Thymus (tissue), 11 donors: ENCODE results near the gene CCDC159. TPM values are rescaled to one million over a fixed set of nuclear protein-coding genes. Genes with fewer than 3 reads are reported as not detected.
"Not testable (repeated sequence)": the region's sequence is repeated elsewhere in the genome, so short reads cannot be mapped to it uniquely, and the experiment has no call there.

ENCODE experiments used
- DNase-seq, 9 donors: peaks; one replicate each; pipeline ENCODE4 v3.0.0-alpha.2; 2013; ENCODE audit warnings: low spot score in 9 of 9, low read depth in 6 of 9, missing footprints in 1 of 9
- H3K27ac ChIP-seq, 2 donors: one replicate each; pipeline ENCODE4 v1.5.1; 2013; ENCODE audit warnings: control low read depth in 1 of 2, low read depth in 1 of 2, low read length in 1 of 2, mild to moderate bottlenecking in 1 of 2, moderate library complexity in 1 of 2
- H3K27me3 ChIP-seq, 2 donors: one replicate each; pipeline ENCODE4 v1.5.1; 2013; ENCODE audit warnings: low read length in 1 of 2; ENCODE audit not compliant: control insufficient read depth in 2 of 2, insufficient read depth in 1 of 2
- H3K36me3 ChIP-seq, 2 donors: one replicate each; pipeline ENCODE4 v1.5.1; 2013; ENCODE audit warnings: low read length in 1 of 2, mild to moderate bottlenecking in 1 of 2, moderate library complexity in 1 of 2; ENCODE audit not compliant: control insufficient read depth in 2 of 2, insufficient read depth in 2 of 2
- H3K4me1 ChIP-seq, 2 donors: one replicate each; pipeline ENCODE4 v1.5.1; 2013; ENCODE audit warnings: low read length in 2 of 2; ENCODE audit not compliant: control insufficient read depth in 2 of 2, insufficient read depth in 2 of 2
- H3K4me3 ChIP-seq, 2 donors: one replicate each; pipeline ENCODE4 v1.5.1; 2013; ENCODE audit warnings: low read length in 2 of 2, control low read depth in 1 of 2, mild to moderate bottlenecking in 1 of 2
- H3K9me3 ChIP-seq, 2 donors: one replicate each; pipeline ENCODE4 v1.5.1; 2013; ENCODE audit warnings: low read length in 1 of 2, mild to moderate bottlenecking in 1 of 2; ENCODE audit not compliant: control insufficient read depth in 2 of 2, insufficient read depth in 1 of 2
- WGBS: extraction: QIAGEN DNeasy Blood & Tissue Kit; methylation state at CpG from one replicate; pipeline ENCODE4 v1.1.7; 2013; 5-methylcytosine and 5-hydroxymethylcytosine counted together
- polyA plus RNA-seq: library from polyadenylated mRNA; stranded (reverse); fragments of 200-250 nt; gene quantifications from one replicate; pipeline ENCODE4 v1.2.3, GENCODE V29; 2013
- total RNA-seq: library from RNA; stranded (reverse); fragments of 120-200 nt; gene quantifications from one replicate; pipeline ENCODE4 v1.2.4, GENCODE V29; 2013
- donor health status: healthy.

CCDC159 gene
- total and polyA plus RNA-seq, 2 donors, result 9.4 to 56.9 TPM

DNA sequence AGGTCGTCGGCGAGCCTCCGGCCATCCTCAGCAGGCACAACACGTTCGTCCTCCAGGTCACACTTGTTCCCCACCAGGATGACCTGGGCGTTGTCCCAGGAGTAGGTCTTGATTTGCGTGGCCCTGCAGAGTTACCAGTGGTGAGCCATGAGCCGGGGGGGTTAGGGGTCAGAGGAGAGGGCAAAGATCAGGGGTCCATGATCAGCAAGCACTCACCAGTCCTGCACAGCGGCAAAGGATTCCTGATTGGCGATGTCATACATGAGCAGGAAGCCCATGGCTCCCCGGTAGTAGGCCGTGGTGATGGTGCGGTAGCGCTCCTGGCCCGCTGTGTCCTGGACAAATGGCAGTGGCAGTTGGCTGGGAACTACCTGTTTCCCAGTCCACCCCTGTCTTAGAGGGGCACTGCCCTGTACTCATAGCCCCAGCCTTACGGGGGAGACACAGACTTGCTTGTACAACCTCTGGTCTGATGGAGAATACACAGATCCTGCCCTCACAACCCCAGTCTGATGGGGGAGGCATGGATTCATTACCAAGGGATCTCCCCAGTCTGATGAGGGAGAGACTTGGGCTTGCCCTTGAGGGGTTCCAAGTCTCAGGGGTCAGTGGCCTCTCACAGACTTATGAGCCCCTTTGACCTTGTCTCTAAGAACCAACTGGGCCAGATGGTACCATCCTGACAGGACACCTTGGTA lies 10.7 kb upstream of the CCDC159 start:
- no peak for DNase-seq
- H3K4me3 ChIP-seq, result no peak overlapping the region
- peaks cover 25 to 30% of the 10 kb centered on the region in 2 donors for H3K36me3 ChIP-seq
- H3K27me3 ChIP-seq, result no peaks in the 10 kb centered on the region
- H3K4me1 ChIP-seq, result peaks cover 4 to 33% of the 10 kb centered on the region in 2 donors
- WGBS, result 97% methylated on average over 17 of the region's 17 CpGs
- H3K9me3 ChIP-seq, result peaks cover 0 to 7% of the 10 kb centered on the region in 2 donors
- H3K27ac ChIP-seq, result no peak overlapping the region

DNA sequence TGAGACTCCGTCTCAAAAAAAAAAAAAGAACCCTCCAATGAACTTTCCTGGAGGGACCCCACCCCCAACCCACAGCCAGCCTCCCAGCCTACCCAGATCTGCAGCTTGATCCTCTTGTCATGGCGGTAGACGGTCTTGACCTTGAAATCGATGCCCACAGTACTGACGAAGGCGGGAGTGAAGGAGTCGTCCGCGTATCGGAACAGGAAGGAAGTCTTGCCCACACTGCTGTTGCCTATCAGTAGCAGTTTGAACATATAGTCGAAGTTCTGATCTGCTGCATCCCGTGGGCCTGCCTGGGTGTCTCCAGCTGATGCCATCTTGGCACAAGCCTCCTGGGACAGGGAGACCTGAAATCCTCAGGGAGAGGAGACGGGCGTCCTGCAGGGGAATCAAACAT lies 9.2 kb upstream of the CCDC159 start:
- Histone ChIP-seq H3K27me3 (no peaks in the 10 kb centered on the region), H3K27ac (no peak overlapping the region), H3K9me3 (peaks cover 0 to 12% of the 10 kb centered on the region in 2 donors), H3K36me3 (peaks cover 23 to 33% of the 10 kb centered on the region in 2 donors), H3K4me3 (no peak overlapping the region), H3K4me1 (peaks cover 4 to 33% of the 10 kb centered on the region in 2 donors)
- WGBS, result 44% methylated on average over 14 of the region's 14 CpGs
- DNase-seq, result no peak

DNA sequence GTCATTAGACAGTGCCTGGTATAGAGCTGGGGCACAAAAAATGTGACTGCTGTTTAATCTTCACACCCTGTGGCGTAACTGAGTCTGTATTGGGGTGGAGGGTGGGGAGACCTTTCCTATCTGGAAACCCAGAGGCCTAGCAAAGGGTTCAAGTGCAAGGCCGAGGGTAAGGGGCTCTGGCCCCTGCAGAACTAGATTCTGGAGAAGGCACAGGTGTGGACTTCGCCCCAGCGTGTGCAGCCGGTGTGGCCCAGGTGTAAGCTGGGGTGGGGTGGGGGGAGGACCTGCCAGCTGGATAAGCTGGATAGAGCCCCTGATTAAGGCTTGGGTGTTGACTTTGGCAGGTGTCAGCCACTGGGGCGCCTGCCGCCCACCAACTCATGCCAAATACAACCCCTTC lies 8.2 kb upstream of the CCDC159 start:
- peaks cover 17 to 26% of the 10 kb centered on the region in 2 donors for H3K36me3 ChIP-seq
- H3K9me3 ChIP-seq, result peaks cover 0 to 12% of the 10 kb centered on the region in 2 donors
- peak overlapping the region in 1 of 2 donors; percentile 81 for H3K27ac ChIP-seq
- H3K4me1 ChIP-seq, result peaks cover 4 to 33% of the 10 kb centered on the region in 2 donors
- no peaks in the 10 kb centered on the region for H3K27me3 ChIP-seq
- WGBS, result 86% methylated on average over 7 of the region's 7 CpGs
- H3K4me3 ChIP-seq, result peak overlapping the region in 1 of 2 donors; percentile 73
- DNase-seq, result peak in 1 of 9 donors; percentile 31

DNA sequence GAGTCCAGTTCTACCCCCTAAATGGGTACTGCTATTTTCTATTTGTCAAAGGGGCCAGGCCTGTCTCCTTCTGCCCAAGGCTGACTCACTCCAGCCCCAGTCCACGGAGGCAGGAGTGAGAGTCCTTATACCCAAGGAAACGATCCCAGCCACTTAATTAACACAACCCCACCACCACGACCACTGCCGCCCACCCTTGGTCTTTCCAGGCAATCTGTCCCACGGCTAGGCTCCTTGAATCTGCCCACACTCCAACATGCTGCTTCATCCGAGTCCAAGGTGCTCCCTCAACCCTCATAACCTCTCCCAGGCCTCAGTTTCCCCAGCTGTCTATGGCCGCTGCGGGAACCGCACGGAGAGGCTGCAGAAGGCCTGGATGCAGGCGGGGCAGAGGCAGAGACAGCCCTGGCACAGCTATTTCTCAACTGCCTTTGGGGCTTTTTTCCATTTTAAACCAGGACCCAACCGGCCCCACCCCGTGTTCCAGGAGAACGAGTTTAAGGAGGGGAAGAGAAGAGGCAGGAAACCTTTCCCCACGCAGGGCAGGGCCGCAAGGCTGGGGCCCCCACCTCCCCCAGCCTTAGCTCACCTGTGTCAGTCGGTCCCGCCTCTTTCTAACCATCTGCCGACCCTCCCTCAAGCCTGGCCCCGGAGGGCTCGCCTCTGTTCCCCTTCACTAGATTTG lies 7.6 kb upstream of the CCDC159 start:
- Histone ChIP-seq H3K27ac (peak overlapping the region; percentile 81 to 85), H3K4me1 (peaks cover 4 to 33% of the 10 kb centered on the region in 2 donors), H3K4me3 (peak overlapping the region; percentile 63 to 73), H3K9me3 (peaks cover 0 to 12% of the 10 kb centered on the region in 2 donors), H3K27me3 (no peaks in the 10 kb centered on the region), H3K36me3 (peaks cover 13 to 26% of the 10 kb centered on the region in 2 donors)
- WGBS, result 43% methylated on average over 21 of the region's 21 CpGs
- no peak for DNase-seq

DNA sequence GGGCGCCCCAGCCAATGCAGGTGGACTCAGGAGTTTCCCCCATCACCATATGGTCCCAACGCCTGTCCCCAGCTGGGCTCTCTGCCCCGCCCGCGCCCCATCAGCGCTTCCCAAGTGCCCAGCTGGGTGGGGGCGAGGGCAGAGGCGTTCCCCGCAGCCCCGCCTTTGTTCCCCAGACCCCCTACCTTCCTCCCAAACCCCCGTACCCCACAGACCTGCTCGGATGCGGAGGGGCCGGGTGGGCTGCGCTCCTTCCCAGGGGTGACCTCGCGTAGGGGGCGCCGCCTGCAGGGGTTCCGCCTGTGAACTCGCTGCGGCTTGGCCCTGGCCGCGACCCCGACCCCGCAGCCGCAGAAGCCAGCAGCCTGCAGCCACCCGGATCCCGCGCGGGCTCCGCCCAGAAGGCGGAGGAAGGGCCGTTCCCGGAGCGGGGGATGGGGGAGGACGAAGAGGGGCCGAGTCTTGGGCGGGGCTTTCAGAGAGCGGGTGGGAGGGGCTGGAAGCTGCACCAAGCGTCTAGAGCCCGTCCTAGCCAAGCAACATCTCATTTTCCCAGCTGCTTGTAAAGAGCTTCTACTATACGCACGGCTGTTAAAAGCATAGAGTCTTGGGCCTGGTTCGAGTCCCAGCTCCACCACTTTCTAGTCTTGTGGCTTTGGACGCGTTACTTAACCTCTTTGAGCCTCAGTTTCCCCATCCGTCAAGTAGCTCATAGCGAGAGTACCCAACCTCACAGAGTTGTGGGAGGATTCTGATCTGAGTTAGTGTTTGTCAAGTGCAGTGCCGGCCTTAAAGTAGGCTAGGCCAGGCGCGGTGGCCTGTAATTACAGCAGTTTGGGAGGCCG lies 6.8 kb upstream of the CCDC159 start, which contains the start of gene RAB3D:
RAB3D (minus strand) TSS at position 404 of the 845 bp plus-strand sequence. CDS start 2,258 bp downstream, outside the sequence.
- peak in 8 of 9 donors; percentile 67 to 92 (median 86) for DNase-seq
- no peaks in the 10 kb centered on the region for H3K27me3 ChIP-seq
- peak within 1 kb of the TSS; percentile 81 to 85 for H3K27ac ChIP-seq
- H3K36me3 ChIP-seq, result peaks cover 13 to 26% of the 10 kb centered on the region in 2 donors
- peaks cover 0 to 12% of the 10 kb centered on the region in 2 donors for H3K9me3 ChIP-seq
- peak within 1 kb of the TSS; percentile 63 to 73 for H3K4me3 ChIP-seq
- H3K4me1 ChIP-seq, result peaks cover 4 to 38% of the 10 kb centered on the region in 2 donors
- 8% methylated on average over 53 of the region's 53 CpGs for WGBS

DNA sequence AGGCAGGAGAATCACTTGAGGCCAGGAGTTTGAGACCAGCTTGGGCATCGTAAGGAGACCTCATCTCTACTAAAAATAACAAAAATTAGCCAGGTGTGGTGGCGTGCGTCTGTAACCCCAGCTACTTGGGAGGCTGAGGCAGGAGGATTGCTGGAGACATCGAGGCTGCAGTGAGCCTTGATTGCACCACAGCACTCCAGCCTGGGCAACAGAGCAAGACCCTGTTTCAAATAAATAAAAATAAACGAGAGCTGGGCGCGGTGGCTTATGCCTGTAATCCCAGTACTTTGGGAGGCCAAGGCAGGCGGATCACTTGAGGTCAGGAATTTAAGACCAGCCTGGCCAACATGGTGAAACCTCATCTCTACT lies 6.2 kb upstream of the CCDC159 start:
- peaks cover 8 to 24% of the 10 kb centered on the region in 2 donors for H3K36me3 ChIP-seq
- WGBS, result 93% methylated on average over 8 of the region's 8 CpGs
- peak overlapping the region in 1 of 2 donors; percentile 81 for H3K27ac ChIP-seq
- peak overlapping the region; percentile 63 to 73 for H3K4me3 ChIP-seq
- DNase-seq, H3K27me3 ChIP-seq: not testable (repeated sequence)
- H3K9me3 ChIP-seq, result peaks cover 0 to 11% of the 10 kb centered on the region in 2 donors
- peaks cover 4 to 43% of the 10 kb centered on the region in 2 donors for H3K4me1 ChIP-seq

DNA sequence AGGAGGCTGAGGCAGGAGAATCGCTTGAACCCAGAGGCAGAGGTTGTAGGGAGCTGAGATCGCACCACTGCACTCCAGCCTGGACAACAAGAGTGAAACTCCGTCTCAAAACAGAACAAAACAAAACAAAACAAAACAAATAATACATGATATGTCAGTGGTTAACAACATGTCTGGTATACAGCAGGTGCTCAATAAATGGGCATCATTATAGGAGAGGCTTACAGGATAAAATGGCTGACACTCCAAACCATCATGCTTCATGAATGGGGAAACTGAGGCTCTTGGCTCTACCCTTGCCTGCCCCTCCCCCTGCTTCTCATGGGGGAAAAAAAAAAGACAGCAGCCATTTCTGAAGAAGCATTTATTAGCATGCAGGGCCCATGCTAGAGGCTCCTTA lies 3.9 kb upstream of the CCDC159 start:
- Histone ChIP-seq H3K36me3 (peaks cover 0 to 10% of the 10 kb centered on the region in 2 donors), H3K4me3 (no peak overlapping the region), H3K9me3 (peaks cover 0 to 11% of the 10 kb centered on the region in 2 donors), H3K4me1 (peaks cover 16 to 55% of the 10 kb centered on the region in 2 donors), H3K27ac (no peak overlapping the region), H3K27me3 (no peaks in the 10 kb centered on the region)
- 97% methylated on average over 3 of the region's 3 CpGs for WGBS
- no peak for DNase-seq

DNA sequence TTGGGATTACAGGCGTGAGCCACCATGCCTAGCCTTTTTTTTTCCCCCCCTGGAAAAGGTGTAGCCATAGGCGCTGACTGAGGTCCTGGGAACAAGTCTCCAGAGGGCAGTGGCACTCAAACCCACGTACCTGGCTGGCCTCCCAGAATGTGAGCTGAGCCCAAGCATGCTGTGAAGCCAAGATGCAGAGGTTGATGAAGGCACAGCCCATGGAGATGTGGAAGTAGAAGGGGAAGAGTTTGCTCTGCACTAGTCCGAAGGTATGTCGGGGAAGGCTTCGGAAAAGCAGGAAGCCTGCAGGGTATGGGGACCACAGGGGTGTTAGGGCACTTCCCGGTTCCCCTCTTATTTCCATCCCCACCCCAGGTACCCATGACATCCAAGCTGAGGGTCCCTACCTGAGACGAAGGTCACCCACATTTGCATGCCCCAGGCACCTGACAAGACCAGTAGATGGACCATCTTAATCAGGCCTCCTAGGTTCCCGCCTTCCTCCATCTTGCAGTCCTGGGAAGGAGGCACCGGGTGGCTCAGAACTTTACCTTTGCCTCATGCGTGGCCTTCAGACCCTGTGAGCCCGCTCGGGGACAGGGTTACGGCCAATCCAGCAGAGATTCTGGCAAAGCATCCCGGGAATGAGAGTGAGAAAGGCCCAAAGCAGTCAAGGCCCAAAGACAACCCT lies 1.1 kb upstream of the CCDC159 start:
- H3K4me1 ChIP-seq, result peaks cover 16 to 40% of the 10 kb centered on the region in 2 donors
- DNase-seq, result no peak
- H3K9me3 ChIP-seq, result peaks cover 4 to 22% of the 10 kb centered on the region in 2 donors
- no peaks in the 10 kb centered on the region for H3K27me3 ChIP-seq
- WGBS, result 72% methylated on average over 15 of the region's 15 CpGs
- peak overlapping the region in 1 of 2 donors; percentile 31 for H3K27ac ChIP-seq
- peaks cover 3 to 10% of the 10 kb centered on the region in 2 donors for H3K36me3 ChIP-seq
- H3K4me3 ChIP-seq, result peak overlapping the region; percentile 79 to 95
